Measurements from ENCODE around the gene SUPT4H1. TPM values are rescaled to one million over a fixed set of nuclear protein-coding genes. Genes with fewer than 3 reads are reported as not detected.
A peak's percentile ranks its signal among the peaks of the same experiment; 100 is the strongest.

Gene SUPT4H1
- total and polyA plus RNA-seq, 9 of the 15 experiments (the other 6 are each of a cell fraction or from before 2014, with no cell fraction given): 62.1 to 320 (median 117) TPM

- TF ChIP-seq ZFPM2 (CRISPR knock-in tag; IDR thresholded peaks at IDR 0.05) (peak; percentile 27), SRSF1 (IDR thresholded peaks at IDR 0.05; ENCODE audit: low read depth, low read length) (0 out of 2 replicates have a peak, but pooled peaks have one; percentile 45), DNMT1 (IDR thresholded peaks at IDR 0.05) (peak; percentile 99), TEAD2 (tag; IDR thresholded peaks at IDR 0.05) (no peak), UBTF (IDR thresholded peaks at IDR 0.05; ENCODE audit: borderline replicate concordance in 1 of 2, low read depth in 2 of 2, low read length in 2 of 2) (no peak), TCF7 (IDR thresholded peaks at IDR 0.05; ENCODE audit: borderline replicate concordance) (peak; percentile 25), MNT (conservative IDR thresholded peaks at IDR 0.05) (no peak; a peak in 1 of 4 replicates), KLF10 (CRISPR knock-in tag; IDR thresholded peaks at IDR 0.05) (peak; percentile 13; the same call in 1 of the 2 replicates), HBP1 (CRISPR knock-in tag; IDR thresholded peaks at IDR 0.05) (no peak; the same call in none of the 2 replicates), PREB (CRISPR knock-in tag; IDR thresholded peaks at IDR 0.05) (no peak), ZNF444 (CRISPR knock-in tag; IDR thresholded peaks at IDR 0.05) (no peak; the same call in 1 of the 2 replicates), ZBTB8A (IDR thresholded peaks at IDR 0.05; ENCODE audit: partially characterized antibody) (no peak), ZNF436 (CRISPR knock-in tag; IDR thresholded peaks at IDR 0.05) (0 out of 2 replicates have a peak, but pooled peaks have one; percentile 5), CEBPG (CRISPR knock-in tag; IDR thresholded peaks at IDR 0.05) (peak; percentile 72; the same call in 1 of the 2 replicates), CEBPG (tag; conservative IDR thresholded peaks at IDR 0.05 in 1 of 2, IDR thresholded peaks at IDR 0.05 in 1 of 2) (no peak; a peak in 1 of 4 replicates), HMG20B (CRISPR knock-in tag; IDR thresholded peaks at IDR 0.05) (no peak), ZNF143 (CRISPR knock-in tag; IDR thresholded peaks at IDR 0.05) (no peak), ZNF561 (CRISPR knock-in tag; conservative IDR thresholded peaks at IDR 0.05) (0 out of 2 replicates have a peak, but pooled peaks have one; percentile 54)
These were observed 23.6 kb downstream of the SUPT4H1 start, which contains the start of gene TSPOAP1 (continued) for GRCh38 chr17:58328195-58329034.
